GM13977 (cell line): Measurements from ENCODE around the gene HPGDS.
"Not testable (repeated sequence)": the region's sequence is repeated elsewhere in the genome, so short reads cannot be mapped to it uniquely, and the experiment has no call there.

Experiments
- DNase-seq: peaks from one replicate; pipeline ENCODE4 v3.0.0; 2012; ENCODE audit warnings: low spot score
- in situ Hi-C: fragments of 300-500 bp; cut with MboI; formaldehyde crosslinking; loops from one replicate; pipeline ENCODE4 v1.12.0; 2022; ENCODE audit warnings: low sequenced_read_pairs, low pct_unique_long_range_greater_than_20kb, mixed read lengths, inconsistent platforms; ENCODE audit not compliant: unreplicated experiment
- TF ChIP-seq, protein P1 (sequence below): IDR thresholded peaks from 2 replicates; pipeline ENCODE4 v1.5.1; 2012; ENCODE audit warnings: mild to moderate bottlenecking, control low read depth; ENCODE audit not compliant: insufficient read depth; ENCODE audit errors: extremely low read depth, missing control alignments

Gene HPGDS

GRCh38 chr4:94341481-94342370, 910 bp downstream of the HPGDS start:
- DNase-seq = no peak
- TF ChIP-seq, protein P1, sequence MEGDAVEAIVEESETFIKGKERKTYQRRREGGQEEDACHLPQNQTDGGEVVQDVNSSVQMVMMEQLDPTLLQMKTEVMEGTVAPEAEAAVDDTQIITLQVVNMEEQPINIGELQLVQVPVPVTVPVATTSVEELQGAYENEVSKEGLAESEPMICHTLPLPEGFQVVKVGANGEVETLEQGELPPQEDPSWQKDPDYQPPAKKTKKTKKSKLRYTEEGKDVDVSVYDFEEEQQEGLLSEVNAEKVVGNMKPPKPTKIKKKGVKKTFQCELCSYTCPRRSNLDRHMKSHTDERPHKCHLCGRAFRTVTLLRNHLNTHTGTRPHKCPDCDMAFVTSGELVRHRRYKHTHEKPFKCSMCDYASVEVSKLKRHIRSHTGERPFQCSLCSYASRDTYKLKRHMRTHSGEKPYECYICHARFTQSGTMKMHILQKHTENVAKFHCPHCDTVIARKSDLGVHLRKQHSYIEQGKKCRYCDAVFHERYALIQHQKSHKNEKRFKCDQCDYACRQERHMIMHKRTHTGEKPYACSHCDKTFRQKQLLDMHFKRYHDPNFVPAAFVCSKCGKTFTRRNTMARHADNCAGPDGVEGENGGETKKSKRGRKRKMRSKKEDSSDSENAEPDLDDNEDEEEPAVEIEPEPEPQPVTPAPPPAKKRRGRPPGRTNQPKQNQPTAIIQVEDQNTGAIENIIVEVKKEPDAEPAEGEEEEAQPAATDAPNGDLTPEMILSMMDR = no peak
- in situ Hi-C loops = no loop called here

DNA sequence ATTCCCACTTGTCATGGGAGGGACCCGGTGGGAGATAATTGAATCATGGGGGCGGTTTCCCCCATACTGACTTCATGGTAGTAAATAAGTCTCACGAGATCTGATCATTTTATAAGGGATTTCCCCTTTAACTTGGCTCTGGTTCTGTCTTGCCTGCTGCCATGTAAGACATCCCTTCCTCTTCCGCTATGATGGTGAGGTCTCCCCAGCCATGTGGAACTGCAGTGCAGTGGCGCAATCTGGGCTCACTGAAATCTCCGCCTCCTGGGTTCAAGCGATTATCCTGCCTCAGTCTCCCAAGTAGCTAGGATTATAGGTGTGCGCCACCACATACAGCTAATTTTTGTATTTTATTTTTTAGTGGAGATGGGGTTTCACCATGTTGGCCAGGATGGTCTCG, 2.9 kb downstream of the HPGDS start:
- DNase-seq = no peak
- in situ Hi-C loops = no loop called here
- TF ChIP-seq, protein P1 = no peak

DNA sequence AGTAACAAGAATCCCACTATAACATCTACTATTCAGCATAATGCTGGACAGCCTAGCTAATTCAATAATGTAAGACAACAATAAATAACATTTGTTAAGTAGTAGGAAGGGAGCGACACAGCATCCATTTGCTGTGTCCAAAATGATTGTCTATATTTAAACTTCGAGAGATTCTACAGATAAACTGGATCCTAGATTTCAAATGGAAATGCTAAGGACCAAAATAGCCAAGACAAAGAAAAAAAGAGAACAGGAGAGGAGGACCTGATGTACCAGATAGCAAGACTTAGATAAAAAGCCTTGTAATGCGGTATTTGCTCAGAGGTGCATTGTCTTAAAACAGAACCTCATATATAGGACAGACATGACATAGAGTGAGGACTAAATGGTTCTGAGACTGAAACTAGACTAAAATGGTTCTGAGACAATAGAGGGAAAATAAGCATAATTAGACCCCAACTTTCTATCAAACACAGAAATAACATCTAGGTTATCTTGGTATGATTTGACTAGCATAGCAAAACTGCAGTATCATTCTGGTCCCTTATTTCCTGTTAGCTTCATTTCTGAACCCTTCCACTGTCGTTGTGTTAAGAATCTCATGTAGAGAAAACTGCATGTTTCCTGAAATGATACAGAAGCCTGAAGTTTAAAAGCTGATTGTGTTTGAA, 3.8 kb downstream of the HPGDS start:
- peak; percentile 14 for DNase-seq
- in situ Hi-C loops = no loop called here
- TF ChIP-seq, protein P1 = no peak

DNA sequence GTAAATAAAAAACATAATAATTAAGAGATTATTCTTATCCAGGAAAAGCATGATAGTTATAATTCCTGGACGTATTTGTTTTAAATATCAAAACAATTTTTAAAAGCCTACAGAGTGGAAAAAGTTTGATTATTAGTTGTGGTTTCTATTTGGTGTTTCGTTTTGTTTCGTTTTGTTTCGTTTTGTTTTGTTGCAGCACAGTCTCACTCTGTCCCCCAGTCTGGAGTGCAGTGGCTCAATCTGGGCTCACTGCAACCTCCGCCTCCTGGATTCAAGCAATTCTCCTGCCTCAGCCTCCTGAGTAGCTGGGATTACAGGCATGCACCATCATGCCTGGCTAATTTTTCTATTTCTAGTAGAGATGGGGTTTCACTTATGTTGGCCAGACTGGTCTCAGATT, 5.8 kb downstream of the HPGDS start:
- in situ Hi-C loops, DNase-seq: not testable (repeated sequence)

GRCh38 chr4:94336303-94336702, 6.3 kb downstream of the HPGDS start:
- TF ChIP-seq, protein P1 = no peak
- DNase-seq = no peak
- in situ Hi-C loops = no loop called here

GRCh38 chr4:94334962-94335361, 7.7 kb downstream of the HPGDS start:
- no peak for DNase-seq
- in situ Hi-C loops = no loop called here
- TF ChIP-seq, protein P1 = no peak

GRCh38 chr4:94334476-94334875, 8.2 kb downstream of the HPGDS start:
- in situ Hi-C loops = no loop called here

More at GRCh38 chr4:94334476-94334875, 8.2 kb downstream of the HPGDS start:
- no peak for DNase-seq
- TF ChIP-seq, protein P1 = no peak
